SK-N-SH treated with all-trans-retinoic acid at 6 μM for 48 hours (cell line): Measurements from ENCODE around the gene CEP350.

Experiments used
- ATAC-seq: fragments of 200-7000 bp; cut with Tn5 transposase; 3 replicates; pipeline ENCODE4 v1.9.1; 2020; ENCODE audit warnings: mild to moderate bottlenecking, moderate library complexity
- BACH2 ChIP-seq: fragments of 250-450 bp; sonication (Bioruptor Pico); IDR thresholded peaks from 2 replicates; pipeline ENCODE4 v1.9.0; 2021; ENCODE audit warnings: mild to moderate bottlenecking, borderline replicate concordance
- CSDC2 ChIP-seq: fragments of 250-450 bp; sonication (Bioruptor Pico); IDR thresholded peaks from 2 replicates; pipeline ENCODE4 v1.5.0; 2020; ENCODE audit warnings: mild to moderate bottlenecking, moderate library complexity
- ESRRG ChIP-seq: fragments of 250-450 bp; sonication (Bioruptor Pico); IDR thresholded peaks from 2 replicates; pipeline ENCODE4 v1.6.1; 2021; ENCODE audit warnings: mild to moderate bottlenecking
- GLIS3 ChIP-seq: fragments of 250-450 bp; sonication (Bioruptor Pico); IDR thresholded peaks from 2 replicates; pipeline ENCODE4 v1.5.0; 2020; ENCODE audit warnings: mild to moderate bottlenecking, moderate library complexity
- ISL1 ChIP-seq: fragments of 250-450 bp; sonication (Bioruptor Pico); IDR thresholded peaks from 2 replicates; pipeline ENCODE4 v2.1.2; 2022; ENCODE audit warnings: mild to moderate bottlenecking, moderate library complexity
- OSR1 ChIP-seq: fragments of 250-450 bp; sonication (Bioruptor Pico); IDR thresholded peaks from 2 replicates; pipeline ENCODE4 v1.8.0; 2022; ENCODE audit warnings: moderate library complexity, mild to moderate bottlenecking, inconsistent platforms
- RARB ChIP-seq: fragments of 250-450 bp; sonication (Bioruptor Pico); IDR thresholded peaks from 2 replicates; pipeline ENCODE4 v1.8.0; 2021; ENCODE audit warnings: mild to moderate bottlenecking, moderate library complexity
- SNAI2 ChIP-seq: fragments of 250-450 bp; sonication (Bioruptor Pico); IDR thresholded peaks from 2 replicates; pipeline ENCODE4 v1.5.0; 2020; ENCODE audit warnings: mild to moderate bottlenecking, moderate library complexity
- TCF4 ChIP-seq: fragments of 250-450 bp; sonication (Bioruptor Pico); IDR thresholded peaks from 2 replicates; pipeline ENCODE4 v1.8.0; 2021; ENCODE audit warnings: mild to moderate bottlenecking, moderate library complexity, borderline replicate concordance
- TOX ChIP-seq: fragments of 250-450 bp; sonication (Bioruptor Pico); IDR thresholded peaks from 2 replicates; pipeline ENCODE4 v1.8.0; 2021; ENCODE audit warnings: mild to moderate bottlenecking, moderate library complexity, borderline replicate concordance
- ZC3H10 ChIP-seq: fragments of 250-450 bp; sonication (Bioruptor Pico); IDR thresholded peaks from 2 replicates; pipeline ENCODE4 v1.5.1; 2021; ENCODE audit warnings: mild to moderate bottlenecking, moderate library complexity
- ZFP3 ChIP-seq: fragments of 250-450 bp; sonication (Bioruptor Pico); IDR thresholded peaks from 2 replicates; pipeline ENCODE4 v1.5.0; 2020; ENCODE audit warnings: mild to moderate bottlenecking, moderate library complexity
- ZFP30 ChIP-seq: fragments of 450-650 bp; formaldehyde crosslinking; IDR thresholded peaks from 2 replicates; pipeline ENCODE4 v1.5.0; 2022; ENCODE audit warnings: mild to moderate bottlenecking, moderate library complexity
- ZNF565 ChIP-seq: fragments of 450-650 bp; formaldehyde crosslinking; conservative IDR thresholded peaks from 2 replicates; pipeline ENCODE4 v1.5.0; 2020; ENCODE audit warnings: low read depth, mild to moderate bottlenecking, moderate library complexity
- ZNF8 ChIP-seq: fragments of 450-650 bp; formaldehyde crosslinking; IDR thresholded peaks from 2 replicates; pipeline ENCODE4 v1.5.0; 2020; ENCODE audit warnings: mild to moderate bottlenecking, moderate library complexity
- TF ChIP-seq, protein P1 (sequence below): fragments of 250-450 bp; sonication (Bioruptor Pico); IDR thresholded peaks from 2 replicates; pipeline ENCODE4 v1.5.1; 2021; ENCODE audit warnings: mild to moderate bottlenecking, moderate library complexity
- TF ChIP-seq, protein P2 (sequence below): fragments of 250-450 bp; sonication (Bioruptor Pico); IDR thresholded peaks from 2 replicates; pipeline ENCODE4 v1.5.1; 2020; ENCODE audit warnings: low read depth, mild to moderate bottlenecking, moderate library complexity
- TF ChIP-seq, protein P3 (sequence below): fragments of 250-450 bp; sonication (Bioruptor Pico); IDR thresholded peaks from 2 replicates; pipeline ENCODE4 v1.8.0; 2021; ENCODE audit warnings: low read depth, mild to moderate bottlenecking, moderate library complexity, borderline replicate concordance
- TF ChIP-seq, protein P4 (sequence below): fragments of 250-450 bp; sonication (Bioruptor Pico); IDR thresholded peaks from 2 replicates; pipeline ENCODE4 v1.5.0; 2020; ENCODE audit warnings: mild to moderate bottlenecking, moderate library complexity
- TF ChIP-seq, protein P5 (sequence below): fragments of 250-450 bp; sonication (Bioruptor Pico); IDR thresholded peaks from 2 replicates; pipeline ENCODE4 v1.8.0; 2020; ENCODE audit warnings: mild to moderate bottlenecking, moderate library complexity, borderline replicate concordance

CEP350 gene

DNA sequence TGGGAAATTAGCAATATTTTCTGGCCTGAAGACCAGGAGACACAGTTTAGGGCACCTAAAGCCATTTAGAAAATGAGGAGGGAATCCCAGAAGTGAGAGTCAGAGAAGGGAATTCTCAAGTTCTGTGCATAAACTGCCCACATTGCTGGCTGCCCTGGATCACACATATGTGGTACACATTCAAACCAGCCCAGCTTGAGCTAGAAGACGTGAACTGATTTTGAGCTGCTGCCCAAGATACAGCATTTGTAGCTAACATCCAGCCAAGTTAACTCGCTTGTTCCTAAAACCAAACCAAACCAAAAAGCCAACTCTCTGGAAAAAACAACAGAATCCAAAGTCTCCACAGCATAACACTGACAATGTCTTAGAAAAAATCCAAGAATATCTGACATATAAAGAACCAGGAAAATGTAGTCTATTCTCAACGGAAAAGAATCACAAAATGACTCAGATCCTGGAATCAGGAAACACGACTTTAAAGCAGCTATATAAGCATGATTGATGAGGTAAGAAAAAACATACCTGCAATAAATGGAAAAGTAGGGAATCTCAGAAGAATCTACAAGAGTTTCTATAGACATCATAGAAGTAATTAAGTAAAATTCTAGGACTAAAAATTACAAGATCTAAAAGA is 181.8 kb downstream of the CEP350 start:
- no peak for TF ChIP-seq TOX
- TF ChIP-seq SNAI2 (CRISPR knock-in tag), result no peak
- TF ChIP-seq, protein P1, sequence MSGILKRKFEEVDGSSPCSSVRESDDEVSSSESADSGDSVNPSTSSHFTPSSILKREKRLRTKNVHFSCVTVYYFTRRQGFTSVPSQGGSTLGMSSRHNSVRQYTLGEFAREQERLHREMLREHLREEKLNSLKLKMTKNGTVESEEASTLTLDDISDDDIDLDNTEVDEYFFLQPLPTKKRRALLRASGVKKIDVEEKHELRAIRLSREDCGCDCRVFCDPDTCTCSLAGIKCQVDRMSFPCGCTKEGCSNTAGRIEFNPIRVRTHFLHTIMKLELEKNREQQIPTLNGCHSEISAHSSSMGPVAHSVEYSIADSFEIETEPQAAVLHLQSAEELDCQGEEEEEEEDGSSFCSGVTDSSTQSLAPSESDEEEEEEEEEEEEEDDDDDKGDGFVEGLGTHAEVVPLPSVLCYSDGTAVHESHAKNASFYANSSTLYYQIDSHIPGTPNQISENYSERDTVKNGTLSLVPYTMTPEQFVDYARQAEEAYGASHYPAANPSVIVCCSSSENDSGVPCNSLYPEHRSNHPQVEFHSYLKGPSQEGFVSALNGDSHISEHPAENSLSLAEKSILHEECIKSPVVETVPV (CRISPR knock-in tag), result no peak
- no peak for TF ChIP-seq ZFP3 (CRISPR knock-in tag)
- TF ChIP-seq, protein P2, sequence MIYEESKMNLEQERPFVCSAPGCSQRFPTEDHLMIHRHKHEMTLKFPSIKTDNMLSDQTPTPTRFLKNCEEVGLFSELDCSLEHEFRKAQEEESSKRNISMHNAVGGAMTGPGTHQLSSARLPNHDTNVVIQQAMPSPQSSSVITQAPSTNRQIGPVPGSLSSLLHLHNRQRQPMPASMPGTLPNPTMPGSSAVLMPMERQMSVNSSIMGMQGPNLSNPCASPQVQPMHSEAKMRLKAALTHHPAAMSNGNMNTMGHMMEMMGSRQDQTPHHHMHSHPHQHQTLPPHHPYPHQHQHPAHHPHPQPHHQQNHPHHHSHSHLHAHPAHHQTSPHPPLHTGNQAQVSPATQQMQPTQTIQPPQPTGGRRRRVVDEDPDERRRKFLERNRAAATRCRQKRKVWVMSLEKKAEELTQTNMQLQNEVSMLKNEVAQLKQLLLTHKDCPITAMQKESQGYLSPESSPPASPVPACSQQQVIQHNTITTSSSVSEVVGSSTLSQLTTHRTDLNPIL (CRISPR knock-in tag), result no peak
- TF ChIP-seq ZC3H10 (CRISPR knock-in tag), result no peak
- TF ChIP-seq, protein P3, sequence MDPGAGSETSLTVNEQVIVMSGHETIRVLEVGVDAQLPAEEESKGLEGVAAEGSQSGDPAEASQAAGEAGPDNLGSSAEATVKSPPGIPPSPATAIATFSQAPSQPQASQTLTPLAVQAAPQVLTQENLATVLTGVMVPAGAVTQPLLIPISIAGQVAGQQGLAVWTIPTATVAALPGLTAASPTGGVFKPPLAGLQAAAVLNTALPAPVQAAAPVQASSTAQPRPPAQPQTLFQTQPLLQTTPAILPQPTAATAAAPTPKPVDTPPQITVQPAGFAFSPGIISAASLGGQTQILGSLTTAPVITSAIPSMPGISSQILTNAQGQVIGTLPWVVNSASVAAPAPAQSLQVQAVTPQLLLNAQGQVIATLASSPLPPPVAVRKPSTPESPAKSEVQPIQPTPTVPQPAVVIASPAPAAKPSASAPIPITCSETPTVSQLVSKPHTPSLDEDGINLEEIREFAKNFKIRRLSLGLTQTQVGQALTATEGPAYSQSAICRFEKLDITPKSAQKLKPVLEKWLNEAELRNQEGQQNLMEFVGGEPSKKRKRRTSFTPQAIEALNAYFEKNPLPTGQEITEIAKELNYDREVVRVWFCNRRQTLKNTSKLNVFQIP (CRISPR knock-in tag), result no peak
- no peak for TF ChIP-seq CSDC2 (CRISPR knock-in tag)
- TF ChIP-seq, protein P4, sequence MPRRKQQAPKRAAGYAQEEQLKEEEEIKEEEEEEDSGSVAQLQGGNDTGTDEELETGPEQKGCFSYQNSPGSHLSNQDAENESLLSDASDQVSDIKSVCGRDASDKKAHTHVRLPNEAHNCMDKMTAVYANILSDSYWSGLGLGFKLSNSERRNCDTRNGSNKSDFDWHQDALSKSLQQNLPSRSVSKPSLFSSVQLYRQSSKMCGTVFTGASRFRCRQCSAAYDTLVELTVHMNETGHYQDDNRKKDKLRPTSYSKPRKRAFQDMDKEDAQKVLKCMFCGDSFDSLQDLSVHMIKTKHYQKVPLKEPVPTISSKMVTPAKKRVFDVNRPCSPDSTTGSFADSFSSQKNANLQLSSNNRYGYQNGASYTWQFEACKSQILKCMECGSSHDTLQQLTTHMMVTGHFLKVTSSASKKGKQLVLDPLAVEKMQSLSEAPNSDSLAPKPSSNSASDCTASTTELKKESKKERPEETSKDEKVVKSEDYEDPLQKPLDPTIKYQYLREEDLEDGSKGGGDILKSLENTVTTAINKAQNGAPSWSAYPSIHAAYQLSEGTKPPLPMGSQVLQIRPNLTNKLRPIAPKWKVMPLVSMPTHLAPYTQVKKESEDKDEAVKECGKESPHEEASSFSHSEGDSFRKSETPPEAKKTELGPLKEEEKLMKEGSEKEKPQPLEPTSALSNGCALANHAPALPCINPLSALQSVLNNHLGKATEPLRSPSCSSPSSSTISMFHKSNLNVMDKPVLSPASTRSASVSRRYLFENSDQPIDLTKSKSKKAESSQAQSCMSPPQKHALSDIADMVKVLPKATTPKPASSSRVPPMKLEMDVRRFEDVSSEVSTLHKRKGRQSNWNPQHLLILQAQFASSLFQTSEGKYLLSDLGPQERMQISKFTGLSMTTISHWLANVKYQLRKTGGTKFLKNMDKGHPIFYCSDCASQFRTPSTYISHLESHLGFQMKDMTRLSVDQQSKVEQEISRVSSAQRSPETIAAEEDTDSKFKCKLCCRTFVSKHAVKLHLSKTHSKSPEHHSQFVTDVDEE (CRISPR knock-in tag), result no peak
- TF ChIP-seq ZNF565 (CRISPR knock-in tag), result no peak
- no peak for TF ChIP-seq BACH2 (CRISPR knock-in tag)
- TF ChIP-seq OSR1 (CRISPR knock-in tag), result no peak
- no peak for ATAC-seq

DNA sequence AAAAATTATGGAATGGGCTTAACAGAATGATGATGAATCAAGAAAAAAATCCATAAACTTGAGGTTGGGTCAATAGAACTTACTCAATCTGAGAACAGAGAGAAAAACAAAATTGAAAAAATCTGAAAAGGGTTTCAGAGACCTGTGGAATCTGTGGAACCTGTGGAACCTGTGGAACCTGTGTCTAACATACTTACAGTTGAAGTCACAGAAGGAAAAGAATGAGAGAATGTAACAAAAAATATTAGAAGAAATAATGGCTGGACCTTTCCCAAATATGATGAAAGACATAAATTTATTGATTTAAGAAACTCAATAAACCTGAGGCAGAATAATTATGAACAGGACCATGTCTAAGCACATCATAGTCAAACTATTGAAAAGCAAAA is 182.4 kb downstream of the CEP350 start:
- ATAC-seq, result no peak
- TF ChIP-seq SNAI2 (CRISPR knock-in tag) (no peak), OSR1 (CRISPR knock-in tag) (no peak), TOX (no peak), ZFP3 (CRISPR knock-in tag) (no peak), ZC3H10 (CRISPR knock-in tag) (no peak), ESRRG (CRISPR knock-in tag) (no peak)
- TF ChIP-seq, protein P5, sequence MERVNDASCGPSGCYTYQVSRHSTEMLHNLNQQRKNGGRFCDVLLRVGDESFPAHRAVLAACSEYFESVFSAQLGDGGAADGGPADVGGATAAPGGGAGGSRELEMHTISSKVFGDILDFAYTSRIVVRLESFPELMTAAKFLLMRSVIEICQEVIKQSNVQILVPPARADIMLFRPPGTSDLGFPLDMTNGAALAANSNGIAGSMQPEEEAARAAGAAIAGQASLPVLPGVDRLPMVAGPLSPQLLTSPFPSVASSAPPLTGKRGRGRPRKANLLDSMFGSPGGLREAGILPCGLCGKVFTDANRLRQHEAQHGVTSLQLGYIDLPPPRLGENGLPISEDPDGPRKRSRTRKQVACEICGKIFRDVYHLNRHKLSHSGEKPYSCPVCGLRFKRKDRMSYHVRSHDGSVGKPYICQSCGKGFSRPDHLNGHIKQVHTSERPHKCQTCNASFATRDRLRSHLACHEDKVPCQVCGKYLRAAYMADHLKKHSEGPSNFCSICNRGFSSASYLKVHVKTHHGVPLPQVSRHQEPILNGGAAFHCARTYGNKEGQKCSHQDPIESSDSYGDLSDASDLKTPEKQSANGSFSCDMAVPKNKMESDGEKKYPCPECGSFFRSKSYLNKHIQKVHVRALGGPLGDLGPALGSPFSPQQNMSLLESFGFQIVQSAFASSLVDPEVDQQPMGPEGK (CRISPR knock-in tag), result no peak
- TF ChIP-seq, all 23 proteins: peak for 0

DNA sequence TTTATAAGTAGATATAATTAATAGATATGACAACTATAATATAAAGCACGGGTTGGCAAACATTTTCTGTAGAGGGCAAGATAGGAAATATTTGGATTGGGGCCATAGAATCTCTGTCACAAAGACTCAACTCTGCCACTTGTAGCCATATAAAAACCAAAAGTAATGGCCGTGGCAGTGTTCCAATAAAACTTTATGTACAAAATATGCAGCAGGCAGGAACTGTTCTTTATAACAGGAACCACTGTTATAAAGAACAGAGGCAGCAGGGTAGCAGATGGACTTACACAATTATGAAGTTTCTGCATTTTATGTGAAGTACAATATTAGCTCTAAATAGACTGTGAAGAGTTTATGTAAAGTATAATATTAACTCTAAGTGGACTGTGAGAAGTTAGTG is 183.2 kb downstream of the CEP350 start:
- no peak for ATAC-seq

More for the DNA sequence above, 183.2 kb downstream of the CEP350 start:
- TF ChIP-seq BACH2 (CRISPR knock-in tag), result no peak
- TF ChIP-seq, protein P4 (CRISPR knock-in tag), result no peak
- TF ChIP-seq ZNF565 (CRISPR knock-in tag), result no peak
- no peak for TF ChIP-seq ZFP30 (CRISPR knock-in tag)
- TF ChIP-seq, protein P1 (CRISPR knock-in tag), result no peak
- TF ChIP-seq, protein P5 (CRISPR knock-in tag), result no peak
- TF ChIP-seq GLIS3 (CRISPR knock-in tag), result no peak
- TF ChIP-seq RARB, result no peak
- TF ChIP-seq OSR1 (CRISPR knock-in tag), result no peak
- no peak for TF ChIP-seq ISL1 (CRISPR knock-in tag)
- TF ChIP-seq TCF4 (CRISPR knock-in tag), result no peak
- no peak for TF ChIP-seq ZNF8
- TF ChIP-seq TOX, result no peak
- TF ChIP-seq ZFP3 (CRISPR knock-in tag), result no peak
